LHCN-M2 (cell line): ENCODE data around the gene CERS6. TPM values are rescaled to one million over a fixed set of nuclear protein-coding genes. Genes with fewer than 3 reads are reported as not detected.

Experiments
- DNase-seq: peaks from one replicate; pipeline ENCODE4 v3.0.0-alpha.2; 2012; ENCODE audit warnings: low read depth
- total RNA-seq: library from RNA; depleted of rRNA; stranded (reverse); fragments of >200 nt; gene quantifications from 2 replicates; pipeline ENCODE4 v1.2.3, GENCODE V29; 2014

The CERS6 gene
- total RNA-seq, 1 experiment from 2014 or later = 47.2 TPM

DNA sequence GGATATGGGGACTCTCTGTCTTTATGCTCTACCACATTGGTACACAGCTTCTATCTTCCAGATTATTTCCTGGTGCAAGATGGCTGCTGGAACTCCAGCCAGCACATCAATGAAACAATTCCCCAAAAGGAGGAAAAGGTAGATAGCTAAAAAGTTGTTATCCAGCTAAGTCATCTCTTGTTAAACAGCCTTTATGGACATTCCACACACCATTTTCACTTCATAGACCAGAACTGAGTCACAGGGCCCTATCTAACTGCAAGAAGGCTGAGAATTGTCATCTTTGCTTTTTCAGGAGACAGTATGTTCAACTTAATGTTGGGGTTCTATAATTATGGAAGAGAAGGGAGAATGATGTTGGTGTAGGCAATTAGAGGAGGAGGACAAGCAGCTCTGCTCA lies 213.1 kb downstream of the CERS6 start:
- DNase-seq = no peak

- no peak for DNase-seq
Observed at GRCh38 chr2:168670478-168670877, 214.4 kb downstream of the CERS6 start.

DNA sequence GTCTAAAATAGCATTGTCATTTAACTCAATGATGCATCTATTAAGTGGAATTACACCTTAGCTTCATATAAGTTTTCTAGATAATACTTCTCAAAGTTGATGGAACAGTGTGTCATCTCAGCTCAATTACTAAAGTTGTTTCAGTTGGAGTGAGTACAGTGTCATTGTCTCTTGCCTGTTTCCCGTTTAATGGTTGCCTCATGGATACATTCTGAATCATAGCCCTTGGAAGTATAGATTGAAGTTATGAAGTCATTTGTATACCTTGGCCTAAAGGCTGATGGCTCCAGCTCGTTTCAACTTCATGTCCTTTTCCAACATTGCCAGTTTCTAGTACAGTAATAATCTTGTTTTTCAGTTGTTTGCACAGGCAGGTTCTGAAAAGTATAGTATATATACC lies 215.9 kb downstream of the CERS6 start:
- no peak for DNase-seq

DNA sequence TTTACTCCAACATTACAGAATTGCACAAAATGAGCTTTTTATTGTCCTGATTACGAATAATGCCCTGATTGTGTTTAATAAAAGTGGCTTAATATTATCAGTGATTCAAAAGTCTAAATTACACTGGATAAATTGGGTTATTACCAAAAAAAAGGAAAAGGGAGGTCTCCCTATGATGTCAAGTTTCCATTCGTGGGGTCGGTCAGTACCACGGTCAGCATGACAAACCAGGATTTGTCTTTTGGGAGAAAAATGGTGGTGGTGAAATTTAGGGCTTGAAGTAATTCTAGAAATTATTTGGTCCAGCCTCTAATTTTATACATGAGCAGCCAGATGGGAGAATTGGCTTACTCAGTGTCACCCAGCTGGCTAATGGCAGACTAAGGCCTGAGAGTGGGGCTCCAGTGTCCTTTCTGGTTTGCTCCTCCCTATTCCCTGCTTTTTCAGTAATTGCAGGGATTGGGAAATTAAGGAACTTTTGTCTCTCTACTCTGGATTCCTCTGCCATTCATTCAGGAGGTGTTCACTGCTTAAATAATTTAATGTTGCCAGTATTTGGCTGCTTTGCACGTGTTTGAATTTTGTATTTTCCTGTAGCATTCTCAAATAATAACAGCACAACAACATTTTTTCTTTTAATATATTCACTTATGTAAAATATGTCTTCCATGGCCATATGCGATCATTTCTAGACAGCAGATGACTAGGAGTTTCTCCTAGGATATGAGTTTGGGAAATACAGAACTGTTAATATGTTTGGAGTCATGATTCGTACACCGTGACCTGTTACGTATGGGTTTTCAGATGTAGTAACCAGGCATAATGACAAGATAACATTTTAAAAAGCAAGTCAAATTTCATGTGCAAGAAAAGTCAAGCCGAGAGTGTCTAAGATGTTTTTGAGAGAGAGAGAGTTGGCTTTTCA lies 217.5 kb downstream of the CERS6 start:
- DNase-seq = no peak

DNA sequence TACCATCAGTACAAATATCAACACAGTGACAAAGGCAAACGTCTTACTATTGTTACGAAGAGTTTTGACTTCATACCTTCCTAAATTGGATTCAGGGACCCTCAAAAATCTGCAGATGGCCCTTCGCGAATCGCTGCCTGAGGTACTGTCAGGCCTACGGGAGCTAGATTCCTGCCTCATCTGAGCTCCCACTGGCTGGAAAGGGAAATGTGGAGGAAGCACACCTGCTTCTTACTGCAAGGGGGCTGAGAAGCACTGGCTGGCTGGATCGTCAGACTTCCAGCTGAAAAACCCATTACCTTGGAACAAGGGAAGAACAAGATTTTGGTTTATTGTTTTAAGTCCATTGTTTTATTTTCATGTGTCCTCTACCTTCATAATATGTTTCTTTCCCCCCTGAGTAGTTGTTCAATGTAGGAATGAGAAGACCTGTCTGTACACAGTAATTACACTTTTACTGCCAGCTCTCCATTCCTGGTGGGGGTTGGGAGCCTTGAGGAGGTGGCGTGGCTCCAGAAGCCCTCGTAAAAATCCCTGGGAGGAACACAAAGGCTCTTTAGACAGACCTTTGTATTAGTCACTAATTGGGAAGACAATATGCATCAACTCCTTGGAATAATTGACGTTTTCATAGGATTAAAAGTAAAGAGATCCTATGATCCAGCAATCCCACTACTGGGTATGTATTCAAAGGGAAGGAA lies 222.2 kb downstream of the CERS6 start:
- no peak for DNase-seq

DNA sequence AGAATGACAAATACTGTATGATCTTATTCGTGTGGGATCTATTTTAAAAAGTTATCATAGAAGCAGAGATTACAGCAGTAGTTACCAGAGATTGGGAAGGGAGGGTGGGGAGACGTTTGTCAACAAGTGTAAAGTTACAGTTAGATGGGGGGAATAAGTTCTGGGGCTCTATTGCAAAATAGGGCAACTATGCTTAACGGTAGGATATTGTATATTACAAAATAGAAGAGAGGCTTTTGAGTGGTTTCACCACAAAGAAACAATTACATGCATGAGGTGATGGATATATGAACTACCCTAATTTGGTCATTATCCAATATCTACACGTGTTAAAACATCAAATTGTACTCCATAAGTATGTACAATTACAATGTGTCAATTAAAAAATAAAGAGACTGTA lies 223.0 kb downstream of the CERS6 start:
- DNase-seq = no peak

DNA sequence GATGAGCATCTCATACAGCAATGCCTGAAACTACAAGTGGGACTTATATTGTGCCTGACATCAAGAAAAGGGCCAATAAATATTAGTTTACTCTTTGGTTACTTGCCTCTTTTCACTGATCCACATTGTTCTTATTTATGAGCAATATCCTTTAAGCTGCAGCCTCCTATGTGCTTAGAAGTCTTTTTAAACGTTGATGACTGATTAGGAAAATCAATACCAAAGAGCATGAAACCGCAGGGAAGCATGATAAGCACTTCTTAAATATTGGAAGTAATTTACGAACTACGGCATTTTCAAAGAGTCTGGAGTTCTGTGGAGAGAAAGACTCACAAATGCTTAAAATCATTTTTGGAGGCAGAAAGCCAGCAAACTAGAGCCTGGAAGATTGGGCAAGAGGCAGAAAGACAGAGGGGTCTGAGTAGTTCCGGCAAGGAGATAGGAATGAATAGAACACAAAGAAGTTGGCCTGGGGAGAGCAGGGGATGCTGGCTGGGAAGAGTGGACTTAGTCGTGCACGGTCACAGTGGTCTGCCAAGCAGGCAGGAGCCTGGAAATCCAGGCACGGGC lies 223.8 kb downstream of the CERS6 start:
- no peak for DNase-seq

DNA sequence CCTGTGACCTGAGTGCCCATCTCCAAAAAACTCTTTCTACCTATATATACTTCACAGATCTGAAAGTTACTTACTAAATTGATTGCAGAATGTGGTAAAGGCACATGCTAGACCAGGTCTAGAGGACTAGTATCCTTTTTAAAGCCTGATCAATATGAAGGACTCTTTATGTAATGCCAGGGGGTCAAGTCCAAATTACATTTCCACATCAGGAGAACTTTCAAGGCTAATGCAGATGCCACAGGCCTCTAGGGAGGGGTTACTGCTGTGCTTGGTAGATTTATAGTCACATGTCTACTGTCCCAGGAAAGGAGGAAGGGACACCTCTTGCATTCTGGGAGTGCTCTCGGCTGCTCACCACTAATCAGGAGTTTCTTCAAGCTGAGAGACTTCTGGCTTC lies 227.9 kb downstream of the CERS6 start:
- no peak for DNase-seq

- DNase-seq = no peak
Observed at GRCh38 chr2:168684921-168685599, 229.0 kb downstream of the CERS6 start.

DNA sequence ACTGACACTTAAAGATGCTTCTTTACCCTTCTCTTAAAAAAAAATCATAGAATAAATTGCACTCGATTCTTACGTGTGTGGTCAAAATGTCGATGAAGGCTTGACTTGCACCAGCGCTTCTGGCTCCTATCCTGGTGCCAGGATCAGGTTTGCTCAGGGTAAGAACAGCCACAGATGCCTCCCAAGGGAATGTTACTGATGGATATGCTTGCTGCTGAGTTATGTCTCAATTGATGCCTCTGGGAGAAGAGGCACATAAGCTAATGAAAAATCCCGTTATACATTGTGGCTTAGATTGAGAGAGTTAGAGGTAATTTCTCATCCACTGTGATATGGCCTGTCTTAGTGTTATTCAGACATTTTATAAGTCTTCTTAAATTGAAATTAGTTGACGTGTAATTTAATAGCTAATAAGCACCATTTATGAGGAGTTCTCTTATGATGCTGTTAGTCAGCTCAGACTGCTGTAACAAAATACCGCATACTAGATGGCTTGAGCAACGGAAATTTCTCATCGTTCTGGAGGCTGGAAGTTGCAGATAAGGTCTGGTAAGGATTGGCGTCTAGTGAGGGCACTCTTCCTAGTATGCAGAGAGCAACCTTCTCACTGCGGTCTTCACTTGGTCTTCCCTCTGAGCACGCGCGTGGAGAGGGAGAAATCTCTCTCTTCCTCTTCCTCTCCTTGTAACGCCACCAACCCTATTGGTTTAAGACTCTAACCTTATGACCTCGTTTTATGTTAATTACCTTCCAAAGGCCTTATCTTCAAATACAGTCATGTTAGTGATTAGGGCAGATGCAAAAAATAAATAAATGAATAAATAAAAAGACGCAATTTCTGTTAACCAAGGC lies 229.8 kb downstream of the CERS6 start:
- DNase-seq = peak; percentile 48

GRCh38 chr2:168686452-168687191 lies 230.6 kb downstream of the CERS6 start:
- peak; percentile 76 for DNase-seq

DNA sequence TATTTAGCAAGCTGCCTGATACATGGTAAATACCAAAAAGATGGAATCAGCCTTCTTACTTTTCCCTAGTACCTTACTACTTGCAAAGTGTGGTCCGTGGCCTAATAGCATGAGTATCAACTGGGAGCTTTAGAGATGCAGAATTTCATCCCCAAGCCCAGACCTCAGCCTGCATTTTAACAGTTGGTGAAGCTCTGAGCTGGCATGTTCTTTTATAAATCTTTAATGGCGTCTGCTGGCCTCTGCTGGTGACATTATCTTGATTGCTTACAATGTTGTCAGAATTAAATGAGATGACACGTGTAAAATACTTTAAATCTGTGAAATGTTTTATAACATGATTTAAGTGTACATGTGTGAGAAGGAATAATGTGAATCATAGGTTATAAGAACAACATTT lies 231.2 kb downstream of the CERS6 start:
- peak; percentile 74 for DNase-seq

- no peak for DNase-seq
Observed at GRCh38 chr2:168690381-168690885, 234.4 kb downstream of the CERS6 start.

DNA sequence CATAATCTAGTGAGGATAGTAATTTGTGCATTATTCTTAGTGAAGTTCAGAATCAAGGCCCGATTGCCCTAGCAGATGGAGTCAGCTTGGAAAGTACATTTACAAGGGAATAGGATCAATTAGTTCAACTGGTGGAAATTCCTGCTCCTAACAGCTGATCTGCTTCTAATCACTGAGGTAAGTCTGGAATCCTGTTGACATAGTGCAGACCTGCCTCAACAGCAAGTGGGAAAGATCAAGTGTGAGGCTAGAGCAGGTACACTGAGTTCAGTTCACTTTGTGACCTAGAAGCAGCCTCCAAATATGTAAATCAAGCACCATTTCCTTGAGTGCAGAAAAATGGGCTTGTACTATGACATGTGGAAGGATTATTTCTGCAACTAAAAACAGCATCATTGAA lies 235.1 kb downstream of the CERS6 start:
- DNase-seq = no peak

- no peak for DNase-seq
Observed at GRCh38 chr2:168692132-168692744, 236.2 kb downstream of the CERS6 start.

GRCh38 chr2:168694173-168694572 lies 238.1 kb downstream of the CERS6 start:
- no peak for DNase-seq

DNA sequence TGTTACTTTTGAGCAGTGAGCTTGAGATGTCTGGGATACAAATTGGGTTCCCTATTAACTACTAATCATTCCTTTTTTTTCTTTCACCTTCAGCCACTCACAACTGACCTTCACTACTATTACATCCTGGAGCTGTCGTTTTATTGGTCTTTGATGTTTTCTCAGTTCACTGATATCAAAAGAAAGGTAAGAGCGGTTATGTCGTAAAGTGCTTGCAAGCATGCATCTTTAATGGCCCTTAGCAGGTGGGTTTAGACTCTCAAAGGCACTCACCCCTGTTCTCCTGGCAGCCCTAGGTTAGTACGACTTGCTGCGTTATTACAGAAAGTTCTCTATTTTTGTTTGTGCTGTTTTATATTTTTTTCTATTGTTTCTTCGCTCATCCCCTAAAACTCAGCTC lies 238.8 kb downstream of the CERS6 start:
- no peak for DNase-seq

- peak; percentile 13 for DNase-seq
Observed at GRCh38 chr2:168697668-168698121, 241.6 kb downstream of the CERS6 start.

DNA sequence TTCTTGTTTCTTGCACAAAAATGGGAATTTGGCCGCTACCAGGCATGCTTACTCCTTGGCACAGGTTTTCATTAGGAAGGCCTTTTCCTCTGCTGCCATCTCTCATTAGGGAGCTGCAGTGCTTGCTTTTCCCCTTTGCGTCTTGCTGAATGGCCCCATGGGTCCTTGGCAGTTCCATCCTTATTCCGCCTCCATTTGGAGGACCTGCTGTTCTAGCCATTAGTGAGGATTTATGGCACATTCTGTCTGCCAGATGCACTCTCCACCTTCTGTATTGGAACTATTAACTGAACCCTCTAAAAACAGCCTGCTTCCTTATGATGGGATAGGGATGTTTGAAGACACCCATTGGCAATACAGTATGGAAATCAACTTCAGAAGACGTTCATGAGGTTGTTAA lies 242.9 kb downstream of the CERS6 start:
- no peak for DNase-seq
